DOHH2 (cell line): ENCODE data around the gene ZBED3.

Experiments
- CTCF ChIP-seq: fragments of 200-600 bp; sonication (generic); IDR thresholded peaks from one replicate; pipeline ENCODE4 v1.5.1; 2014; ENCODE audit warnings: antibody characterized with exemption, mild to moderate bottlenecking, low read depth, low read length; ENCODE audit not compliant: poor library complexity, severe bottlenecking
- EZH2phosphoT487 ChIP-seq: fragments of 200-600 bp; sonication (generic); IDR thresholded peaks from 2 replicates; pipeline ENCODE4 v1.6.1; 2017; ENCODE audit warnings: borderline replicate concordance, mild to moderate bottlenecking, antibody characterized with exemption, low read length, moderate library complexity, mixed read lengths

- TF ChIP-seq CTCF (peak; percentile 25), EZH2phosphoT487 (no peak)
Measured at GRCh38 chr5:77077829-77078176, 9.3 kb downstream of the ZBED3 start.
